ENCODE measurements around the gene SLC25A5.

GRCh38 chrX:119427795-119428185 is 40.5 kb upstream of the SLC25A5 start:
- no peak for TF ChIP-seq POLR2A (IDR thresholded peaks at IDR 0.05)
- no peak for TF ChIP-seq POLR2AphosphoS5 (IDR thresholded peaks at IDR 0.05)
- no peak for TF ChIP-seq EP300 (IDR thresholded peaks at IDR 0.05)
